HFF-Myc (cell line): ENCODE measurements around the gene MARCHF9.
"Not testable (repeated sequence)": the region's sequence is repeated elsewhere in the genome, so short reads cannot be mapped to it uniquely, and the experiment has no call there.

Experiments
- DNase-seq: peaks from one replicate; pipeline ENCODE4 v3.0.0-alpha.2; 2011; ENCODE audit warnings: low read depth; ENCODE audit errors: extremely low read depth
- H3K4me3 ChIP-seq: replicated peaks from 2 replicates; pipeline ENCODE4 v1.5.1; 2011; ENCODE audit warnings: low read depth, mild to moderate bottlenecking, control low read depth, low read length
- TF ChIP-seq, protein P1 (sequence below): IDR thresholded peaks from 2 replicates; pipeline ENCODE4 v1.5.1; 2012; ENCODE audit warnings: mild to moderate bottlenecking, low read depth, low read length, control low read depth; ENCODE audit errors: missing control alignments

Gene MARCHF9

DNA sequence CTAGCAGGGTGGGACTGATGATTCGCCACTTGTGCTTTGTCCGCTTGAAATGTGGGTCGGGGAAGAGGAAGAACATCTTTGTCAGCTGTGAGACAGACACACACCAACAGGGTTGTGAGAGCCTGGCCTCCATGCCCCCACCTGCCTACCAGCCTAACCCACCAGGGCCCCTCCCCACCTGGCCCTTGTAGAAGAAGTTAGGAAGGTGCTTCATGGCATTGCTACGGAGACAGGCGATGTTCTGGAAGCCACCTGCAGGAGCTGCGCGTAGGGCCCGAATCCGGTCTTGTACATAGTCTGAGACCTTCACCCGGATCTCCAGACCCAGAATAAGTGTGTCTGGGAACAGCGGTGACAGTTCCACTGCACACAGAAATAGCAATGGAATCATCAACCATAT is 14.7 kb downstream of the MARCHF9 start:
- TF ChIP-seq, protein P1, sequence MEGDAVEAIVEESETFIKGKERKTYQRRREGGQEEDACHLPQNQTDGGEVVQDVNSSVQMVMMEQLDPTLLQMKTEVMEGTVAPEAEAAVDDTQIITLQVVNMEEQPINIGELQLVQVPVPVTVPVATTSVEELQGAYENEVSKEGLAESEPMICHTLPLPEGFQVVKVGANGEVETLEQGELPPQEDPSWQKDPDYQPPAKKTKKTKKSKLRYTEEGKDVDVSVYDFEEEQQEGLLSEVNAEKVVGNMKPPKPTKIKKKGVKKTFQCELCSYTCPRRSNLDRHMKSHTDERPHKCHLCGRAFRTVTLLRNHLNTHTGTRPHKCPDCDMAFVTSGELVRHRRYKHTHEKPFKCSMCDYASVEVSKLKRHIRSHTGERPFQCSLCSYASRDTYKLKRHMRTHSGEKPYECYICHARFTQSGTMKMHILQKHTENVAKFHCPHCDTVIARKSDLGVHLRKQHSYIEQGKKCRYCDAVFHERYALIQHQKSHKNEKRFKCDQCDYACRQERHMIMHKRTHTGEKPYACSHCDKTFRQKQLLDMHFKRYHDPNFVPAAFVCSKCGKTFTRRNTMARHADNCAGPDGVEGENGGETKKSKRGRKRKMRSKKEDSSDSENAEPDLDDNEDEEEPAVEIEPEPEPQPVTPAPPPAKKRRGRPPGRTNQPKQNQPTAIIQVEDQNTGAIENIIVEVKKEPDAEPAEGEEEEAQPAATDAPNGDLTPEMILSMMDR = no peak
- no peak for DNase-seq
- no peak overlapping the region for H3K4me3 ChIP-seq

DNA sequence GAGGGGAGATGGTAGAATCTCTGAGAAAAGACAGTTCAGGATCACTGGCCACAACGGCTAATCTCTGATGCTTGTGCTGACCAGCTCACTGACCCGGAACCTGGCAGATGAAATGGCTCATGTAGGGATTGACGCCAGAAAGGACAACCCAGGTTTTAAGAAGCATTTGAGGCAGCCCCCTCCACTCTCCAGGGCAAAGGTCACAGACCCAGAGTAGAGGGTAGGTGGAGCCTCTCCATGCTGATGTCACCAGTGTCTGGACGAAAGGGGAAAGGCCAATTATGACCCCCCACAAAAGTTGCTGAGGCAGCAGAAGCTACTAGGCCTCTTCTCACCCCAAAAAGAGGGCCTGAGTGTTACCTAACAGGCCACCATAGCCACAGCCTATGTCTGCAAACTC is 15.8 kb downstream of the MARCHF9 start:
- peak overlapping the region; percentile 93 for H3K4me3 ChIP-seq
- no peak for DNase-seq
- TF ChIP-seq, protein P1 = no peak

DNA sequence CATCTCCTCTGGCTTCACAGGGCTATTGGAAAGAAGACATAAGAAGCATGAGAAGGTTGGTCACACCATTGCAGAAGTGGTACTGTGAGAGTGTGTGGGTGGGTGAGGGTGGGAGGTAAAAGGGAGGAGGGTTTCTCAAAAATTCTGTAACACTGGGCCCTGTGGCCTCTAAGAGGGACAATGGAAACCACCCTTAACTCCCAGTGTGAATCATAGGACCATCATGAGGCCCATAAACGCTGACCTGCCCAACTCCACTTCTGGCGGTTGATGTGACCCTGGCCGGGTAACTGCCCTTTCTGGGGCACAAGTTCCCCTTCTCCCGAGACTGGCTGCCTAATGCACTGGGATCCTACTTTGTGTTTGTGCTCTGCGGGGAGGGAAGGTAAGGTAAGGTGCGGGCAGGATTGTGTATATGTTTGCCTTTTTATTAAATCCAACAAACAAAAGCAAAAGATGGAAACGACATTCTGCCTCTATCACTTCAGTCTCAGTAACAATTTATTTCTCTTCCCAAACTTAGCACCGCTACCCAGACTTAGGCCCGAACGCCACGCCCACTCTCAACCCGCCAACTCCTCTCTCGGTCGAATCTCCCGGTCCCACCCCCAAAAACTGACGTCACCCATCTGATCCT is 16.5 kb downstream of the MARCHF9 start:
- peak; percentile 78 for DNase-seq
- TF ChIP-seq, protein P1 = no peak
- H3K4me3 ChIP-seq = peak overlapping the region; percentile 93

DNA sequence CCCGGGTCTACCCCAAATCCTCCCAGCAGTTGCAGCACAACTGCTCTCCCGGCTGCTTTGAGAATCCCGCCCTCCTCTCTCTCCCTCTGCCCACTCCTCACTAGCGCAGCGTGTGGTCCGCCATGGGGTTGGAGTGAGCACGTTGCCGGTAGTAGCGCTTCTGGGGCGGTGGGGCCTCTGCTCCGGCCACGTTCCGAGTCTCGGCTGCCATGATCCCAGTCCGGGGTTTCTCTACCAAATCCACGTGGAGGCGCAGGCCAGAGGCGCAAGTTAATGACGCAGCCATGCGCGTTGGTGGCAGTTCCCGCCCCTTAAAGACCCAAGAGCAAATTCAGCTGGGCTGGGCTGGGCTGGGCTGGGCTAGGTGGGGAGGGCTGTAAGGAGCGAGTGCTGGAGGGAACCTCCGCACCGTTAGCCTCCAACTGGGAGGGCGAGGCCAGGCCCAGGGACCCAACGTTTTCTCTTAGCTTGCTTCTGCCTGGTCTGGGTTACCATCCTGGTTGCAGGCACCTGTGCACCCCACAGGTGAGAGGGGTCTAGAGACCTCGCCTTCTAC is 17.0 kb downstream of the MARCHF9 start, which contains the start of gene METTL1:
METTL1 (minus strand) TSS at position 233 of the 556 bp plus-strand sequence; CDS start at position 211, 22 bp downstream.
- DNase-seq = peak; percentile 94
- peak within 1 kb of the TSS; percentile 93 for H3K4me3 ChIP-seq
- TF ChIP-seq, protein P1 = no peak

GRCh38 chr12:57772429-57773322 is 17.8 kb downstream of the MARCHF9 start, which contains the start of gene EEF1AKMT3:
TSS of gene EEF1AKMT3 (plus strand) at chr12:57772614. CDS start at chr12:57772725, 111 bp downstream.
- TF ChIP-seq, protein P1 = no peak
- DNase-seq = no peak

DNA sequence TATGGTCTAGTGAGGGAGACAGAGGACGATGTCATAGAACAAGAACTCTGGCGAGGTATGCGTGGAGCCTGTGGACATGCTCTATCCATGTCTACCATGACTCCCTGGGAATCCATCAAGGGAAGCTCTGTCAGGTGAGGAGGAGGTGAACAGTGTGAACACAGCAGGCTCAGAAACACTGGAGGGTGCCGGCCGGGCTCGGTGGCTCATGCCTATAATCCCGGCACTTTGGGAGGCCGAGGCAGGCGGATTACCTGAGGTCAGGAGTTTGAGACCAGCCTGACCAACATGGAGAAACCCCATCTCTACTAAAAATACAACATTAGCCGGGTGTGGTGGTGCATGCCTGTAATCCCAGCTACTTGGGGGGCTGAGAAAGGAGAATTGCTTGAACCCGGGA is 19.7 kb downstream of the MARCHF9 start:
- DNase-seq, H3K4me3 ChIP-seq: not testable (repeated sequence)

More at GRCh38 chr12:57772429-57773322, 17.8 kb downstream of the MARCHF9 start, which contains the start of gene EEF1AKMT3:
- H3K4me3 ChIP-seq = peak within 1 kb of the TSS; percentile 93

GRCh38 chr12:57775044-57775443 is 20.1 kb downstream of the MARCHF9 start:
- TF ChIP-seq, protein P1 = no peak
- H3K4me3 ChIP-seq = no peak overlapping the region
- no peak for DNase-seq
